Astrocyte (in vitro differentiated cells and primary cell): ENCODE data around the gene MAP6.

ENCODE experiments used
- EZH2 ChIP-seq: IDR thresholded peaks from 2 replicates; pipeline ENCODE4 v1.6.1; 2012; ENCODE audit warnings: mild to moderate bottlenecking, low read length, inconsistent platforms; ENCODE audit not compliant: insufficient read depth
- TF ChIP-seq, protein P1 (sequence below): IDR thresholded peaks from 2 replicates; pipeline ENCODE4 v1.5.1; 2011; ENCODE audit warnings: low read depth, mild to moderate bottlenecking, inconsistent platforms, low read length, moderate library complexity; ENCODE audit not compliant: insufficient read depth

GRCh38 chr11:75591371-75591770, 77.5 kb downstream of the MAP6 start:
- TF ChIP-seq, protein P1, sequence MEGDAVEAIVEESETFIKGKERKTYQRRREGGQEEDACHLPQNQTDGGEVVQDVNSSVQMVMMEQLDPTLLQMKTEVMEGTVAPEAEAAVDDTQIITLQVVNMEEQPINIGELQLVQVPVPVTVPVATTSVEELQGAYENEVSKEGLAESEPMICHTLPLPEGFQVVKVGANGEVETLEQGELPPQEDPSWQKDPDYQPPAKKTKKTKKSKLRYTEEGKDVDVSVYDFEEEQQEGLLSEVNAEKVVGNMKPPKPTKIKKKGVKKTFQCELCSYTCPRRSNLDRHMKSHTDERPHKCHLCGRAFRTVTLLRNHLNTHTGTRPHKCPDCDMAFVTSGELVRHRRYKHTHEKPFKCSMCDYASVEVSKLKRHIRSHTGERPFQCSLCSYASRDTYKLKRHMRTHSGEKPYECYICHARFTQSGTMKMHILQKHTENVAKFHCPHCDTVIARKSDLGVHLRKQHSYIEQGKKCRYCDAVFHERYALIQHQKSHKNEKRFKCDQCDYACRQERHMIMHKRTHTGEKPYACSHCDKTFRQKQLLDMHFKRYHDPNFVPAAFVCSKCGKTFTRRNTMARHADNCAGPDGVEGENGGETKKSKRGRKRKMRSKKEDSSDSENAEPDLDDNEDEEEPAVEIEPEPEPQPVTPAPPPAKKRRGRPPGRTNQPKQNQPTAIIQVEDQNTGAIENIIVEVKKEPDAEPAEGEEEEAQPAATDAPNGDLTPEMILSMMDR: no peak
- no peak for TF ChIP-seq EZH2
